AG10803 (cell line): Measurements from ENCODE around the gene CREB3.

ENCODE experiments used
- DNase-seq: peaks from one replicate; pipeline ENCODE4 v3.0.0; 2010; ENCODE audit warnings: low read depth
- H3K4me3 ChIP-seq: 2 replicates; pipeline ENCODE4 v1.5.1; 2011; ENCODE audit warnings: mild to moderate bottlenecking, low read length, control low read depth
- TF ChIP-seq, protein P1 (sequence below): conservative IDR thresholded peaks from 2 replicates; pipeline ENCODE4 v1.5.1; 2011; ENCODE audit warnings: mild to moderate bottlenecking, low read length, control low read depth, inconsistent platforms

Gene CREB3

DNA sequence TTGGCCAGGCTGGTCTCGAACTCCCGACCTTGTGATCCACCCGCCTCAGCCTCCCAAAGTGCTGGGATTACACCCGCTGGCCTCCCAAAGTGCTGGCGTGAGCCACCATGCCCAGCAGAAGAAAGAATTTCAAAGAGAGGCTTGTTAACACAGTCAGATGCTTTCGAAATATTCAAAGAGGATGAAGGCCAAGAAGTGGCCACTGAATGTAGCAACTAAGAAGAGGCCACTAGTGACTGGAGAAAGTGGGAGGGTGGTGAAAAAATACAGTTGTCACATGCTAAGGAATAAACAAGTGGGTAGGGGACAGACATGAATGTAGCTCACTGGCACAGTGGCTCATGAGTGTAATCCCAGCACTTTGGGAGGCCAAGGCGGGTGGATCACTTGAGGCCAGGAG, 29.8 kb upstream of the CREB3 start:
- no peak overlapping the region for H3K4me3 ChIP-seq
- TF ChIP-seq, protein P1, sequence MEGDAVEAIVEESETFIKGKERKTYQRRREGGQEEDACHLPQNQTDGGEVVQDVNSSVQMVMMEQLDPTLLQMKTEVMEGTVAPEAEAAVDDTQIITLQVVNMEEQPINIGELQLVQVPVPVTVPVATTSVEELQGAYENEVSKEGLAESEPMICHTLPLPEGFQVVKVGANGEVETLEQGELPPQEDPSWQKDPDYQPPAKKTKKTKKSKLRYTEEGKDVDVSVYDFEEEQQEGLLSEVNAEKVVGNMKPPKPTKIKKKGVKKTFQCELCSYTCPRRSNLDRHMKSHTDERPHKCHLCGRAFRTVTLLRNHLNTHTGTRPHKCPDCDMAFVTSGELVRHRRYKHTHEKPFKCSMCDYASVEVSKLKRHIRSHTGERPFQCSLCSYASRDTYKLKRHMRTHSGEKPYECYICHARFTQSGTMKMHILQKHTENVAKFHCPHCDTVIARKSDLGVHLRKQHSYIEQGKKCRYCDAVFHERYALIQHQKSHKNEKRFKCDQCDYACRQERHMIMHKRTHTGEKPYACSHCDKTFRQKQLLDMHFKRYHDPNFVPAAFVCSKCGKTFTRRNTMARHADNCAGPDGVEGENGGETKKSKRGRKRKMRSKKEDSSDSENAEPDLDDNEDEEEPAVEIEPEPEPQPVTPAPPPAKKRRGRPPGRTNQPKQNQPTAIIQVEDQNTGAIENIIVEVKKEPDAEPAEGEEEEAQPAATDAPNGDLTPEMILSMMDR, result no peak
- DNase-seq, result no peak

DNA sequence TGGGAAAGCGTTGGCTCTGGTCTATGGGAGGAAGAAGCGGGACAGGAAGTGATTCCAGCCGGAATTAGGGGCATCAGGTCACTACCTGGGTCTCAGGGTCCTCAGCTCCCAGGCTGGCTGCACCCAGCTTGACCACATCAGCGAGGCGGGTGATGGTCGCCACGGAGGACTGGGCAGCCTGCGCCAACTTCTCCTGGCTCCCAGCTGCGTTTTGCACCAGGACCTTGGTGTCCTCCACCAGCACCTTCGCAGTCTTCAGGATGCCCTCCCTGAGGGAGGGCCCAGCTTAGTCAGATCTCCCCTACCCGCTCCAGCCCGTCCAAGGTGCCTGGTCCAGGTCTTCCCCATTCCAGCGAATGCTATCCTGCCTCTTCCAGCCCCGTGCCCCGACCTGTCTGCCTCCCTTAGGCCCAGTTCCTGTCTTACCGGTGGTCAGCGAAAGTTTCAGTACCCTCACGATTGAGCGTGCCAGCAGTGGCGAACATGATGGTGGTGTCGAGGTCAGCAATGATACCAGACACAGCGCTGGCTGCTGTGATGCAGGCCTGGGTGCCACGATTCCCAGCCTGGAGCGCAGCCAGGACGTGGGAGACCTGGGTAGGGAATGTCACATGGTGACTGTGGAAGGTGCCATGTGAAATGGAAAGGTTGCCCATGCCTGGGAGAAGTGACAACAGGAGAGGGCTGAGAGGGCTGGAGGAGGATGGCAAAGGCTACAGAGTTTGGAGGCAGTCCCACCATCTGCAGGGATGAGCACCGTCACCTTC, 28.4 kb upstream of the CREB3 start:
- TF ChIP-seq, protein P1, result no peak
- DNase-seq, result no peak
- no peak overlapping the region for H3K4me3 ChIP-seq

DNA sequence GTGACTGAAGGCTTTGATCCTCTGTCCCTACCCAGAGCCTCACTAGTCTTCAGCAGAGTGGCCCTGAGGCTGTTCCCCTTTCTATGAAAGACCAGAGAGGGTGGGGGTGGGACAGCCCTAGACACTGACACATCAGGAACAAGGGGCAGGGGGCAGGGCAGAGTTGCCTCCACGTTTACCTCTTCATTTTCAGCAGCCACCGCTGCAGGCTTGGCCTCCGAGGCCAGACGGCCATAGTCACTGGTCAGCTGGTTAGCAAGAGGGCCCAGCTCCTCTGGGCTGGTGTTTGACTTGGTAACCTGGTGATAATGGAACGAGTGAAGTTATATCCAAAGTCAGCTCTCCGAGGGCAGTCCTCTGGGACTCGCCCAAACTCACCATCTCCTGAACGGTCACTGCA, 27.1 kb upstream of the CREB3 start:
- H3K4me3 ChIP-seq, result no peak overlapping the region
- TF ChIP-seq, protein P1, result no peak
- no peak for DNase-seq

DNA sequence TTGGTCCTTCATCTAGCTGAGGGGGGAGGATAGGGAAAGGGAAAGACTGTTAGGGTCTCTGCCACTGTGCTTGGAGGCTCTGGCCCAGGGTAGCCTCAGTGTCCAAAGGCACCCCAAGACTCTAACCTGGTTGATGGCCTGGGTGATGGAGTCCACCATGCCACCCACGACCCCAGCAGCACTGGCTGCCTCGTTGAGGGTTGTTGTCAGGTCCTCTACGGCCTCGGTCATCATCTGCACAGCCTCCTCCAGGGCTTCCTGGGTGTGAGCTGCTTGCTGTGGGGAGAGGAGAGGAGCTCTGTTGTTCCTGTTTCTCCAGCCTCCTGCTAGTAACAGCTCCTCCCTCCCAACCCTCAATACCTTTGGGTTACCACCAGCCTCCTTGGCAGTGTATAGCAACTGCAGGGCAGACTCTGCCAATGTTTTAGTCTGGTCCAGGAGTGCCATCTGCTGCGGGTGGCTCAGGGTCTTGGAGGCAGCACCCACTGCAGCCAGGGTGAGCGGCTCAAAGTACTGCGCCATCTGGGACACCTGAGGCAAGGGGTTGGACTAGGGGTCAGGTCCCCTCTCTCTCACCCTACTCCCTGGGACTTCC, 26.5 kb upstream of the CREB3 start:
- H3K4me3 ChIP-seq, result no peak overlapping the region
- no peak for DNase-seq
- TF ChIP-seq, protein P1, result no peak

DNA sequence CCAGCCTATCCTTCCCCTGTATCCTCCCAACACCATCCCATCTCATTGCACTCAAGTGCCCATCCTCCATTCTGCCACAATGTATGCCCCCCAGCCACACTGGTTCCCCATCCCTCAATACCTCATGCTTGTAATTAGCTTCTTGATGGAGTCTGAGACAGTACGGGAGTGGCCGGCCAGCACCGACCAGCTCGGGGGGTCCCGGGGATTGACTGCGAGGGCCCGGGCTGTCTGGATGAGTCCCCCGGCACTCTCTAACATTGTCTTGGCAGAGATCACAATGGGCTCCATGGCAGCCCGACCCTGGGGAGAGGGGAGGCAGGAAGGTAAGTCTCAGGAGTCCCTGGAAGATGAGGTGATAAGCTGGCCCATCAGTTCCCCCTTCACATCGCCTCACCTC, 25.5 kb upstream of the CREB3 start:
- H3K4me3 ChIP-seq, result no peak overlapping the region
- TF ChIP-seq, protein P1, result no peak
- DNase-seq, result no peak

DNA sequence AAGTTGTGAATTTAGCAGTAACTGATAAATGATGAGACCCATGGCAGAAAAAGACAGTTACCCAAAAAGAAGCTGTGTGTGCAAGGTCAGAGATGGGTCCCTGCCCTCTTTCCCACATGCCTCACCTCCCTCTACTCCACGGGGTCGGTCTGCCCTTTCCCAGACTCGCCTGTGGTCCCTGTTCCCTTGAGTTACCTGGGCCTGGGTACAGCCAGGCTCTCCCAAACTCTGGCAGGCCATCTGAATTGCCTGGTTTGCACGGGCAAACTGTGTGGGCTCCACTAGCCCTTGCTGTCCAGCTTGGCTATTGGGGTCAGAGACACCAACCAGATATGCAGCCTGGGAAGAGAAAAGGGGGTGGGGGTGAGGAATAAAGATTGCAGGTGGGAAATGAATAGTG, 24.3 kb upstream of the CREB3 start:
- DNase-seq, result no peak
- TF ChIP-seq, protein P1, result no peak
- no peak overlapping the region for H3K4me3 ChIP-seq
